RCC 7860 (cell line): ENCODE results near the gene TLL1.
A peak's percentile ranks its signal among the peaks of the same experiment; 100 is the strongest.

ENCODE experiments used
- DNase-seq: peaks from one replicate; pipeline ENCODE4 v3.0.0-alpha.2; 2015; ENCODE audit warnings: low spot score
- FAIRE-seq: peaks from 2 replicates; lab custom pipeline; 2012; peaks lifted over from hg19 to GRCh38; lab: Jason Lieb, UNC

The TLL1 gene

GRCh38 chr4:166134285-166134684 is 261.2 kb downstream of the TLL1 start:
- FAIRE-seq (no peak), DNase-seq (no peak)

GRCh38 chr4:166140951-166141350 is 267.9 kb downstream of the TLL1 start:
- FAIRE-seq (no peak), DNase-seq (no peak)

GRCh38 chr4:166143227-166143626 is 270.2 kb downstream of the TLL1 start:
- peak; percentile 82 for DNase-seq
- FAIRE-seq = no peak

- no peak for FAIRE-seq
- DNase-seq = peak; percentile 26
These were observed 271.6 kb downstream of the TLL1 start for GRCh38 chr4:166144607-166145006.

- no peak for FAIRE-seq
- peak; percentile 9 for DNase-seq
These were observed 273.9 kb downstream of the TLL1 start for GRCh38 chr4:166146806-166147540.
